T1000 (cell line): ENCODE measurements around the gene ACOX2.
A peak's percentile ranks its signal among the peaks of the same experiment; 100 is the strongest.

Experiments
- DNase-seq: peaks from one replicate; lab custom pipeline; 2025; ENCODE audit warnings: mixed read lengths; lab: John Stamatoyannopoulos, UW

Gene ACOX2

DNA sequence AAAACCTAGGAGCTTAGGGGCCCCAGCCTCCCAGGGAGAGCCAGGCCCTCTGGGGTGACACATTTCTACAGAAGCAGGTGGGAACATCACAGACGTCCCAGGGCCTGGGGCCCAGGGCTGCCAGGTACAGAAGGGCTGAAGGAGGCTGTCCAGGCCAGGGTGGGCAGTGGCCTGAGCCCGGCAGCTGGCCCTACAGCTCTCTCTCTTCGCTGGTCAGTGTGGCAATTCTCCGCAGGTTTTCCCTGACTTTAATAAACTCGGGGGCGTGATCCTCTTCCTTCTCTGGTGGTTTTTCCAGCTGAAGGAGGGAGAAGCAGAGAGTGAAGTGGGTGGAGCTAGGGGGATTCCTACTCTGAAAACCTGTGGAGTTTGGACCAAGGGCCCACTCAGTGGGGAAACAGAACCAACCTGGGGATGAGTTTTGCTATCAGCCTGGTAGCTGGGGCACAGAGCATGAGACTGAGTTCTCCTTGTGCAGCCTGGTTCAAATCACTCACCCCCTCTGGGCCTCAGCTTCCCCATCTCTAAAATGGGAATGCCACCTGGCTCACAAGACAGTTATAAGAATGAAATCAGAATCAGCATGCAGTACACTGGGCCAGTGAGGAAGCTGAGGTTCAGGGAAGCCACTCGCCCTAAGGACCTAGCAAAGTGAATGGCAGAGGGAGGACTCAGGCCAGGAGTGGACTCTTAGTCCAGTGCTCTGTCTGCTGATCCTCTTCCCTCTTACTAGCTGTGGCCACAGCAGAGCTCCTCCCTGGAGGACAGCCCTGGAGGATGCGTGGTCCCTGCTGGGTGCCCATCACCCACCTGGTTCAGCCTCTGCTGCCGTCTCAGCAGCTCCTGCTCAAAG is 29.6 kb upstream of the ACOX2 start:
- DNase-seq = no peak

DNA sequence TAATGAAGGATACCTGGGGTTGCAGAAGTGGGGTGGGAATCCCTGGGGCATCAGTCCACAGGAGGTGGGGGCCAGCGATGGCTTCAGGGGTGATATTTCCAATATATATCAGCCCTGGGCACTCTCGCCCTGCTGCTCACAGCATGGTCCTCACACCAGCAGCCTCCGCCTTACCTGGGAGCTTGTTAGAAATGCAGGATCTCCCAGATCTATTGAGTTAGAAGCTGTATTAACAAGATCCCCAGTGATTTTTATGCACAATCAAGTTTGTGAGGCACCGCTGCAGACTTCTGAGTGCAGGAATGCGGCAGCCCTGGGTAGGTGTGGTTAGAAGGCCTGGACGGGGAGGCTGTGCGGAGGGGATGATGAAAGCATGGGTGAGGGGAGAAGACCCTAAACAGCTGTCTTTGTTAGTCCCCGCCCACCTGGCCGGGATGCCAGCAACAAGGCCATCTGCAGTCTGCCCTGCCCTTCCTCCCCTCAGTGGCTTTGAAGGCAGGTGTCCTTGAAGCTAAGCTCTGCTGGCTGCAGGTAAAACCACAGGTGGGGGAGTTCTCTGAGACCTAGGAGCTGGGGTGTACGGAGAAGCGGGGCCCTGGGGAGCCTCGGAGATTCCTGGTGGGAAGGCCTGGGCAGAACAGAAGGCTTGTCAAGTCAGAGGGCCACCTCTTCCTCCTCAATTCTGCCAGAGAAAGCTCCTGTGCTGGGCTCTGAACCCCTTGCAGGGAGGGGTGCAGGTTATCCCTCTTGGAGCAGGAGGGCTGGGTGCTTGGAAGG is 28.8 kb upstream of the ACOX2 start:
- DNase-seq = no peak

GRCh38 chr3:58564456-58565160 is 27.6 kb upstream of the ACOX2 start:
- DNase-seq = peak; percentile 40

DNA sequence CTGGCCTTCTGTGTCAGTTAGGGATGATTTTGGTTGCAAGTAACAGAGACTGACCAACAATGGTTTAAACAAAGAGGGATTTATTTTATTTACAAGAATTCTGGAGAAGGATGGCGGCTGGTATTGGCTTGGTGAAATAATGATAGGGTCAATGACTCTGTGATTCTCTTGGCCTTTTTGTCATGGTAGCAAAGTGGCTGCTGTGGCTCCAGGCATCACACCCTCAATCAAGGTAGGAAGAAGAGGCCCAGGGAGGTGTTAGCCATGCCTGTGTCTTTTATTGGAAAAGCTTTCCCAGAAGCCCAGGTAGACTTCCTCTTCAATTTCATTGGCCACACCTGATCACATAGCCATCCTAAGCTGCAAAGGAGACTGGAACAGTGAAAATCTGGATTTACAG is 27.1 kb upstream of the ACOX2 start:
- DNase-seq = no peak

DNA sequence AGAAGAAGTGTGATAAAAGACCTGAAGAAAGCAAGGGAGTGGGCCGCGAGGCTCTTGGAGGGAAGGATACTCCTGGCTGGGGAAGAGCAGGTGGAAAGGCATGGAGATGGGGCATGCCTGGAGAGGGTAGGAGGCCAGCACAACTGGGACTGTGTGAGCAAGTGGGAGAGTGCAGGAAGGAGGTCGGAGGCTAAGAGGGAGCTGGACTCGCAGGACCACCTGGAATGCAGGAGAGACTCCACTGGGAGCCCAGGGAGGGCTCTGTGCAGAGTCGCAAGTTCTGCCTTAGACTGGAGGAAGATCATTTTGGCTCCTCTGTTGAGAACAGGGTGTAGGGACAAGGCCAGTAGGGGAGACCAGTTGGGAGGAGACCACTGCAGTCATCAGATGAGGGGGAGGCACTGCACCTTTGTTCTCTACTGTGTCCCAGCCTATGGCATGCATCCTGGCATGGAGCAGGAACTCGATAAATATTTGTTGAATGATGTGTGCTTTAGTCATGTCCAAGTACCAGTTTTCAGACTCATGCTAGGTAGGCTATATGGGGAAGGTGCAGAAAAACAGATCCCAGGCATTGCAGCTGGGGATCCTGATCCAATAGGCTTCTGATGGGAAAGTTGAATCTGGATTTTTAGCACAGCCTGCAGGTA is 26.5 kb upstream of the ACOX2 start:
- DNase-seq = peak; percentile 14

- DNase-seq = no peak
Observed at GRCh38 chr3:58562498-58562897, 25.5 kb upstream of the ACOX2 start.

GRCh38 chr3:58560771-58561311 is 23.9 kb upstream of the ACOX2 start:
- peak; percentile 81 for DNase-seq

- DNase-seq = no peak
Observed at GRCh38 chr3:58559586-58559985, 22.6 kb upstream of the ACOX2 start.

- DNase-seq = no peak
Observed at GRCh38 chr3:58557491-58557890, 20.5 kb upstream of the ACOX2 start.

DNA sequence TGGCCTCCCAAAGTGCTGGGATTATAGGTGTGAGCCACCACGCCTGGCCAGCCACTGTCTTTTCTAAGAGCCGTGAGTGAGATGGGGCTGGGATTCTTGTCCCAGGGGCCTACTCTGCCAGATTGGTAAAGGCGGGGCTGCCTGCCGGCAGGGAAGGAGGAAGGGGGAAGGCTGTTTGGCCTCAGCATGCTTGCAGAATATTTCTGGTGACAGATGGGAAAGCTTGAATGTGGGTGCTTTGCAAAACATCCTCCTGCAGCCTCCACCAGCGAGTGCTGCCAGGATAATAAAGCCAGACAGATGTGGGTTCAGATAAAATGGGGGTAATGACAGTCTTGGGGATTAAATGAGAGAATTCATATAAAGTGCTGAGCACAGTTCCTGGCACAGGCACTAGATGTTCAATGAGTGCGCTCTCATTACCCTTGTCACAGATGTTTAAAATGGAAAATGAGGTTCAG is 19.8 kb upstream of the ACOX2 start:
- DNase-seq = no peak

DNA sequence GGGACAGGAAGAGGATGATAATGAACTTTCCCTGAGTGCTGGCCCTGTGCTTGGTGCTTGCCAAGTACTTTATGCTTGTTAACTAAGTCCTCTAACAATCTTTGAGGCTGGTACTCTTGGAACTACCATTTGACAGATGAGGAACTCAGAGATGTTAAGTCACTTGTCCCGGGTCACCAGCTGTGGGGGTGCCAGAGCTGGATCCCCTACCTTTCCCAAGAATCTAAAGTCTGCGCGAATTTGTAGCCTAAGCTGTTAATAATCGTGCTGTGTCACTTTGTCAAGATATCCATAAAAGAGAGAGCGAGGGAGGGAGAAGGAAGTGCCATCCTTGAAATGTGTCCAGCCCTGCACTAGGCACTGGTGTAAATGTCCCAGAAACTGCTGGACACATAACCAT is 19.0 kb upstream of the ACOX2 start:
- DNase-seq = no peak

DNA sequence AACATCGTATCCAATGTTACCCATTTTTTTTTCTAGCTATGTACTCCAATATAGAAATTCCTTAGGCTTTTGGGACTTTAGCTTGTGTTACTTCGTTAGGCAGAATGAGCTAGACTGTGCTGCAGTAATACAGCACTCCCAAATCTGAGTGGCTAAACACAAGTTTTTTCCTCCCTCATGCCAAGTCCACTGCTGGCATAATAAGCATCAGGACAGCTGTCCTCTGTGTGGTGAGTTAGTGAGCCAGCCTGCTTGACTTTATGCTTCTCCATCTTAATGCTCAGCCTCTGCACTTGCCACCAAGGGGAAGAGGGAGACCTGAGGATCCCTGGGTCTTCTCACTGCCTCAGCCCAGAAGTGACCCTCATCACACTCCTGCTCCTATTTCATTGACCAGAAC is 18.2 kb upstream of the ACOX2 start:
- DNase-seq = no peak

- DNase-seq = no peak
Observed at GRCh38 chr3:58553003-58553402, 16.0 kb upstream of the ACOX2 start.

- no peak for DNase-seq
Observed at GRCh38 chr3:58551636-58552180, 14.7 kb upstream of the ACOX2 start.

- DNase-seq = no peak
Observed at GRCh38 chr3:58544541-58544940, 7.6 kb upstream of the ACOX2 start.

GRCh38 chr3:58540176-58540858 is 3.3 kb upstream of the ACOX2 start:
- no peak for DNase-seq

- DNase-seq = no peak
Observed at GRCh38 chr3:58539626-58540025, 2.6 kb upstream of the ACOX2 start.

DNA sequence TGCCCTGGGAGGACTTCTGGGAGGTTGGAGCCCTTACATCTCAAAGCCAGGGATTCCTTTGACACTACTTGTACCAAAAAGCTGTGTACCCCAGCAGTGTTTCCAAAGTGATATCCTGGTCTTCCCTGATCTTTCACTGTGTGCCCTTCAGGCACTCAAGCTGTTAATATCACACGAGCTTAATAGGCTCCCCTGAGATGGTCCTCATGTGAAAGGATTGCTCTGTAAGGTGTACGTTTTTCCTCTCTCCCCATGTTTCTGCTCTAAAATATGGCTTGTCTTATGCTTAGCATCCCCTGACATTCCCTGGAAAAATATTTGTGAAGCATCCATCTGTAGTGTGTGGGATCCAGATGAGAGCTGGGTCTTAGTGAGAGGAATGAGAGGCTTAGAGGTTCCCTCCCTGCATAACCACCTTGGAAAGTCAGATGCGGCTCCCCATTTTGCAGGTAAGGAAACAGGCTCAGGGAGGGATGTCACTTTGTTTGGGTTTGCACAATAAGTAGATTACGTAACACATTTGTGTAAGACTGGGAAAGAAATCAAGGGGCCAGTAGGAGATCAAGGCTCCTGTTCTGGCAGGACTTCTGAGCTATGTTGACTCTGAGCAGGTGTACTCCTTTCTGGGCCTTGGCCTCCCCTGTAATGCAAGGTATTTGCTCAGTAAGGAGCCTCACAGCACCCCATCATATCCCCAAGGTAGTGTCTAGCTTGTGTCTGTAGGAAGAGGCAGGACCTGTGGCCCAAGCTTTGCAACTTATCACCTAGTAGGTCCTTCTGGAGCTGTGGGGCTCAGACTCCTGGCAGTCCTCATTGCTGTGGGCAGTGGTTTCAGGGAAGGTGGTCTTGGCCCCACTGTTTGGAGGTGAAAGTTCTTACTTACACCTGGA is 667 bp upstream of the ACOX2 start:
- no peak for DNase-seq

GRCh38 chr3:58535531-58536500 is 1.2 kb downstream of the ACOX2 start:
- peak; percentile 24 for DNase-seq
